GM19372 (cell line): Measurements from ENCODE around the gene PTCH1.

ENCODE experiments used
- ATAC-seq: cut with Tn5 transposase; IDR thresholded peaks from one replicate; pipeline ENCODE4 v1.9.1; 2021; ENCODE audit warnings: mild to moderate bottlenecking, low read depth, moderate library complexity; ENCODE audit not compliant: unreplicated experiment

Gene PTCH1

GRCh38 chr9:95413793-95414192, 103.0 kb downstream of the PTCH1 start:
- no peak for ATAC-seq

GRCh38 chr9:95411054-95411892, 105.5 kb downstream of the PTCH1 start:
- no peak for ATAC-seq

- no peak for ATAC-seq
Observed at GRCh38 chr9:95409650-95410426, 106.9 kb downstream of the PTCH1 start.

GRCh38 chr9:95407524-95407923, 109.2 kb downstream of the PTCH1 start:
- ATAC-seq = no peak

GRCh38 chr9:95406121-95406520, 110.7 kb downstream of the PTCH1 start:
- ATAC-seq = no peak

- ATAC-seq = no peak
Observed at GRCh38 chr9:95399261-95399660, 117.5 kb downstream of the PTCH1 start.
